Heart right ventricle (tissue), 16 donors: ENCODE results near the gene ZNF292. TPM values are rescaled to one million over a fixed set of nuclear protein-coding genes. Genes with fewer than 3 reads are reported as not detected.

Experiments used
- ATAC-seq, 8 donors: fragments of 200-7000 bp; cut with Tn5 transposase; one replicate each; pipeline ENCODE4 v1.9.1; 2020; ENCODE audit warnings: mild to moderate bottlenecking in 8 of 8, moderate library complexity in 8 of 8, moderate number of reproducible peaks in 1 of 8
- DNase-seq, 2 donors: peaks; one replicate each; pipeline ENCODE4 v3.0.0-alpha.2; 2020
- H3K27ac ChIP-seq, 10 donors: fragments of 200-600 bp; sonication (generic) in 2 of 10; one replicate each; pipeline versions ENCODE4 v1.5.0 to v1.8.0; 2020 to 2022; ENCODE audit warnings: mild to moderate bottlenecking in 3 of 10
- H3K27me3 ChIP-seq, 7 donors: fragments of 200-600 bp; one replicate each; pipeline ENCODE4 v1.8.0; 2021 to 2022; ENCODE audit warnings: mild to moderate bottlenecking in 2 of 7
- H3K36me3 ChIP-seq, 9 donors: fragments of 200-600 bp; sonication (generic) in 1 of 9; one replicate each; pipeline versions ENCODE4 v1.5.0 to v1.8.0; 2020 to 2022; ENCODE audit warnings: mild to moderate bottlenecking in 2 of 9
- H3K4me1 ChIP-seq, 9 donors: fragments of 200-600 bp; sonication (generic) in 1 of 9; one replicate each; pipeline versions ENCODE4 v1.5.0 to v1.8.0; 2020 to 2022; ENCODE audit warnings: mild to moderate bottlenecking in 4 of 9
- H3K4me3 ChIP-seq, 10 donors: fragments of 200-600 bp; sonication (generic) in 2 of 10; one replicate each; pipeline versions ENCODE4 v1.5.0 to v1.8.0; 2020 to 2022; ENCODE audit warnings: mild to moderate bottlenecking in 7 of 10, moderate library complexity in 2 of 10
- H3K9me3 ChIP-seq, 11 donors: fragments of 200-600 bp in 10 of 11; sonication (generic) in 2 of 11; one replicate each; pipeline versions ENCODE4 v1.5.0 to v1.8.0; 2013 to 2022; ENCODE audit warnings: mild to moderate bottlenecking in 2 of 11, control low read depth in 1 of 11, moderate library complexity in 1 of 11
- WGBS, 2 donors: extraction: QIAGEN DNeasy Blood & Tissue Kit; methylation state at CpG; one replicate each; pipeline ENCODE4 v1.1.7; 2013; ENCODE audit warnings: inconsistent platforms in 1 of 2; 5-methylcytosine and 5-hydroxymethylcytosine counted together
- intact Hi-C, 10 donors: fragments of 100-400 bp; cut with DNase I; formaldehyde crosslinking; loops; one replicate each; pipeline versions ENCODE4 v1.11.1 to v1.14.2; 2022
- polyA plus RNA-seq, 2 donors: library from polyadenylated mRNA; stranded (reverse); fragments of 200-250 nt; gene quantifications; one replicate each; pipeline ENCODE4 v1.2.3, GENCODE V29; 2013
- total RNA-seq, 10 donors: library from RNA; stranded (reverse); fragmentation: NEBNext Ultra II Directional in 3 of 10; extraction: Animal tissue kit (Norgen Biotek cat#: 25700) in 3 of 10; gene quantifications; one replicate each; pipeline versions ENCODE4 v1.2.1 to v1.2.4, GENCODE V29; 2021 to 2023
- TF ChIP-seq, protein P1 (sequence below), 9 donors: fragments of 200-600 bp; sonication (generic) in 2 of 9; IDR thresholded peaks; one replicate each; pipeline versions ENCODE4 v1.5.0 to v1.8.0; 2021 to 2022; ENCODE audit warnings: antibody characterized with exemption in 9 of 9, mild to moderate bottlenecking in 5 of 9, moderate library complexity in 1 of 9
- donor health status: Arrhythmogenic right ventricular cardiomyopathy.
- donor health status: ischemic (EF 13 %, LVEDD 7.1; RV severe dilation, severe dysfunction).
- donor health status: healthy with polysubstance abuse.
- donor health status: DM: no; HTN: yes; CAD: no.
- donor health status: DM: no; HTN: no; CAD: no.
- donor health status: ischemic (EF 25% LVEDD 6.9; RV normal size, moderate dysfunction).
- donor health status: ischemic (EF 25% LVEDD 5.7; RV mildly dilated, moderate dysfunction).
- donor health status: healthy.
- donor health status: DM: yes; HTN: yes; CAD: no.
- donor health status: Ischemic cardiomyopathy.
- donor health status: ischemic (EF 35%, LVEDD 5.7; RV mildly dilated, moderate dysfunction).
- donor health status: nonischemic (EF 11% LVEDD 7.7; RV severe dilation, severe dysfunction).
- donor health status: DM: yes; HTN: yes; CAD: no.
- donor health status: PGD.
- donor health status: ischemic (EF 29% LVEDD 5.4; RV normal size, mild dysfunction).
- donor health status: nonischemic (EF 23%, LVEDD 6.1; RV moderate dilation, normal function).

Gene ZNF292
- total and polyA plus RNA-seq, 12 donors, result 1.9 to 38.2 (median 31.3) TPM

DNA sequence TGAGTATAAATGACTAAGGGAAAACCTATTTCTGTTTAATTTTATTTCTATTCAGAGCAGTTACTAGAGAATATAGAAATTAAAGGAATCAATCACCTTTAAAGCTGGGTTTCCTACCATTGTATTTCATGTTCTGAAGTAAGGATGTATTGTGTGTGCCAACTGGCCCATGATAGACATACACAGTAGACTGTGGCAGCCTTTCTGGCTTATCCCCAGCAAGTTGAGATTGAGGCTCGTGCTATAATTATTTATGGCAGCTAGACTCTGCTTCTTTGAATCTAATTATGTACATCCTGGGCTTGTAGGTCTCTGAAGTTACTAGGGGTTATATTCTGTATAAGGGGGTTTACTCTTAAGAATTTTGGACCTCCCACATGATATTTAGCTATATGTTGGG lies 44.4 kb downstream of the ZNF292 start:
- H3K27ac ChIP-seq, result peak overlapping the region in 4 of 10 donors; percentile 13 to 41 (median 24)
- intact Hi-C loops, result loop anchor here in 3 of 10 donors (5.0 to 10.0 kb wide), 2 partner anchors 42 to 45 kb away; partner anchors contain the start of gene ZNF292 (in 3 of the 3)

DNA sequence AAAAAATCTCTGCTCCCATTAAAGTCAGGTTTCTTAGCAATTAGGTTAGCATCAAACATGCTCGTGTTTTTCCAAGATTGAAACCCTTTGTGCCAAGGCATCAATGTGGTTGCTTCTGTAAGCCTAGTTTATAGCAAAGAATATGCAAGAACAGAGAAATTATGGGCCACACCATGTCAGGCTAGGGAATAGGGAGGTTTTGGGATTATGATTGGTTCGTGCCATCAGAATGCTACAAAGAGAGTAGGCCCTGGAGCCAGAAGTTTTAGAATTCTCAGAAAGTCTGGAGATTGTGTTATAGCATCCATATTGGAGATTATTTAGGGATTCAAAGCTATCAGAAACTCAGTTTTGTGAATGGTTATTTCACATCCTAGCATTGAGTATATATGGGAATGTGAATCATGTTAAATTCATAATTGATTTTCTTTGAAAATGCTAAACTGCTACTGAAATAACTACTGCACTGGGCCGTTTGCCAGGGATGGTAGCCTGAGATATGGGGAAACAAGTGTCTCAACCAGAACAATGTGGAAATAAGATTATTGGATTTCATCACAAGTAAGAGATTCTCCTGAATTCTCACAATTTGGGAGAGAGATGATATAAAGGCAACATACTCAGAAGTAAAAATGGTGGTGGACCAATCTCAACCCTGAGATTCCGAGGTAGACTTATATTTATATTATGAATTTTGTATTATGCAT lies 45.3 kb downstream of the ZNF292 start:
- TF ChIP-seq, protein P1, sequence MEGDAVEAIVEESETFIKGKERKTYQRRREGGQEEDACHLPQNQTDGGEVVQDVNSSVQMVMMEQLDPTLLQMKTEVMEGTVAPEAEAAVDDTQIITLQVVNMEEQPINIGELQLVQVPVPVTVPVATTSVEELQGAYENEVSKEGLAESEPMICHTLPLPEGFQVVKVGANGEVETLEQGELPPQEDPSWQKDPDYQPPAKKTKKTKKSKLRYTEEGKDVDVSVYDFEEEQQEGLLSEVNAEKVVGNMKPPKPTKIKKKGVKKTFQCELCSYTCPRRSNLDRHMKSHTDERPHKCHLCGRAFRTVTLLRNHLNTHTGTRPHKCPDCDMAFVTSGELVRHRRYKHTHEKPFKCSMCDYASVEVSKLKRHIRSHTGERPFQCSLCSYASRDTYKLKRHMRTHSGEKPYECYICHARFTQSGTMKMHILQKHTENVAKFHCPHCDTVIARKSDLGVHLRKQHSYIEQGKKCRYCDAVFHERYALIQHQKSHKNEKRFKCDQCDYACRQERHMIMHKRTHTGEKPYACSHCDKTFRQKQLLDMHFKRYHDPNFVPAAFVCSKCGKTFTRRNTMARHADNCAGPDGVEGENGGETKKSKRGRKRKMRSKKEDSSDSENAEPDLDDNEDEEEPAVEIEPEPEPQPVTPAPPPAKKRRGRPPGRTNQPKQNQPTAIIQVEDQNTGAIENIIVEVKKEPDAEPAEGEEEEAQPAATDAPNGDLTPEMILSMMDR (IDR thresholded peaks at IDR 0.05), result no peak
- DNase-seq (no peak), ATAC-seq (no peak)
- H3K9me3 ChIP-seq, result no peaks in the 10 kb centered on the region
- WGBS, 2 donors, result 80 to 82% methylated on average over 4 of the region's 4 CpGs
- H3K4me1 ChIP-seq, result peaks cover 0 to 59% (median 31%) of the 10 kb centered on the region in 9 donors
- no peaks in the 10 kb centered on the region for H3K27me3 ChIP-seq
- intact Hi-C loops, result loop anchor here in 3 of 10 donors (5.0 to 10.0 kb wide), 2 partner anchors 43 to 46 kb away; partner anchors contain the start of gene ZNF292 (in 3 of the 3)
- no peak overlapping the region for H3K4me3 ChIP-seq
- H3K36me3 ChIP-seq, result peaks cover 0 to 5% (median 0%) of the 10 kb centered on the region in 9 donors
- peak overlapping the region in 4 of 10 donors; percentile 13 to 41 (median 24) for H3K27ac ChIP-seq

More for the DNA sequence above, 44.4 kb downstream of the ZNF292 start:
- Histone ChIP-seq H3K27me3 (no peaks in the 10 kb centered on the region), H3K9me3 (no peaks in the 10 kb centered on the region), H3K4me1 (peaks cover 0 to 59% (median 31%) of the 10 kb centered on the region in 9 donors), H3K4me3 (no peak overlapping the region), H3K36me3 (peaks cover 0 to 5% (median 0%) of the 10 kb centered on the region in 9 donors)
- 22 to 37% methylated on average over 1 of the region's 1 CpG for WGBS, 2 donors
- TF ChIP-seq, protein P1 (IDR thresholded peaks at IDR 0.05), result no peak
- peak in 1 of 2 donors; percentile 46 for DNase-seq
- peak in 7 of 8 donors; percentile 72 to 94 (median 87) for ATAC-seq

DNA sequence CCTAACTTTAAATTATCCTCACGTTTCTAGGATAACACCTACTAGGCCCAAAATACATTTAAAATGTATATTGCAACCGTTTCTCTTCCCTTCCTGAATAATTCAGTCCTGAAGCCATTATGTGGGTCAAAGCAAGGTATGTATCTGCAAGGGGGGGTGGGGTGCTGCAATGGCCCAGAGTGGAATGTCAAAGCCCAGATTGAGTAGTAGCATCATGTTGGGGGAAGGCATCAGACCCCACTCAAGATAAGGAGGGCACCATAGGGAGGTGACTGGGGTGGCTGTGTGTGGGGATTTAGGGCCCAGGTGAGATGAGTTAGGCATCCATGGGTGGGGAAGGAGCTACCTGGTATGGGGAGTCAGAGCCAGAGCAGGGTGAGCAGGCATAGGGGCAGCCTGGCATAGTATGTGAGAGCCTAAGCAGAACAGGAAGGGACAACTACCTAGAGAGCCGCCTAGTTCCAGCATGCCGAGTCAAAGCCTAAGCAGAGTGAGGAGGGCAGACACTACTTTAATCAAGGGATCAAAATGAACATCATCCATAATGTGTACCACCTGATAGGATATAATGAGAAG lies 48.2 kb downstream of the ZNF292 start:
- ATAC-seq (peak in 2 of 8 donors; percentile 27 to 44), DNase-seq (no peak)
- Histone ChIP-seq H3K27ac (no peak overlapping the region), H3K36me3 (peaks cover 0 to 9% (median 0%) of the 10 kb centered on the region in 9 donors), H3K27me3 (no peaks in the 10 kb centered on the region), H3K4me1 (peaks cover 0 to 62% (median 33%) of the 10 kb centered on the region in 9 donors), H3K9me3 (no peaks in the 10 kb centered on the region), H3K4me3 (no peak overlapping the region)
- WGBS, 2 donors, result 81 to 84% methylated on average over 4 of the region's 4 CpGs
- TF ChIP-seq, protein P1 (IDR thresholded peaks at IDR 0.05), result no peak
- intact Hi-C loops, result loop anchor here in 3 of 10 donors (5.0 to 10.0 kb wide), 2 partner anchors 46 to 49 kb away; partner anchors contain the start of gene ZNF292 (in 3 of the 3)

DNA sequence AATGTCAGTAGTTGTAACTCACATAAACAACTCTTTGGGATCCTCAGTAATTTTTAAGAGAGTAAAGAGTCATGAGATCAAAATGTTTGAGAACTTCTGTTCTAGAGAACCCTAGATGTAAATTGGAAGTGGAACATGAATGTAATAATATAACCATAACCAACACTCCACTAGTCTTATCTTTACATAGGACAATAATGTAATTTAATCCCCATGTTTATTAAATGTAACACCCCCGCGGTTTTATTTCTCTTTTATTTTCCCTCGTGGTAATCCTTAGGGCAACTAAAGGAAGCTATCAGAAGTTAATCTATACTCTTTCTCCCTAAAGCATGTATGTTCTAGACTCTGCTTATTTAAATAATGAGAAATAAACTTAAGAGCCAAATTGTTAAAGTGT lies 54.4 kb downstream of the ZNF292 start:
- Histone ChIP-seq H3K4me1 (peaks cover 0 to 35% (median 21%) of the 10 kb centered on the region in 9 donors), H3K27me3 (no peaks in the 10 kb centered on the region), H3K27ac (no peak overlapping the region), H3K9me3 (no peaks in the 10 kb centered on the region), H3K4me3 (no peak overlapping the region), H3K36me3 (peaks cover 0 to 9% (median 0%) of the 10 kb centered on the region in 9 donors)
- TF ChIP-seq, protein P1 (IDR thresholded peaks at IDR 0.05), result no peak
- no peak for DNase-seq
- WGBS, 2 donors, result 72 to 73% methylated on average over 3 of the region's 3 CpGs
- intact Hi-C loops, result loop anchor here in 3 of 10 donors (10.0 kb wide), 1 partner anchor 55 kb away; the partner anchor contains the start of gene ZNF292 (in 3 of the 3)
- ATAC-seq, result no peak
